ENCODE measurements around the gene LIME1. TPM values are rescaled to one million over a fixed set of nuclear protein-coding genes. Genes with fewer than 3 reads are reported as not detected.

Gene LIME1
- total and polyA plus RNA-seq, 10 of the 15 experiments (the other 5 are each of a cell fraction or from before 2014, with no cell fraction given): 0.35 to 154 (median 49.9) TPM

GRCh38 chr20:63707558-63708300, 28.7 kb upstream of the LIME1 start, which contains the start of the genes ARFRP1 and ZGPAT:
ARFRP1 (minus strand) TSS chr20:63707976; CDS start chr20:63707091, 885 bp downstream.
ZGPAT (plus strand) TSS chr20:63708039; CDS start chr20:63708581, 542 bp downstream.
- BruUV-seq (replicated peaks): no TSS peak
- Histone ChIP-seq H3K27ac (ENCODE audit: control insufficient read depth, insufficient read depth) (peak within 1 kb of the TSS; percentile 74), H3K79me2 (ENCODE audit: control insufficient read depth, insufficient read depth, low read length) (peaks cover 50% of the 10 kb centered on the region), H3K4me2 (ENCODE audit: control insufficient read depth, insufficient read depth) (peak within 1 kb of the TSS; percentile 87), H3K4me3 (peak within 1 kb of the TSS; percentile 89), H4K20me1 (ENCODE audit: control insufficient read depth, insufficient read depth) (no peaks in the 10 kb centered on the region), H3K27me3 (replicated peaks in 1 of 2; ENCODE audit: control insufficient read depth in 2 of 2, insufficient read depth in 2 of 2, low read length in 1 of 2) (no peaks in the 10 kb centered on the region), H3K9me3 (replicated peaks; ENCODE audit: control insufficient read depth, insufficient read depth, low read length) (peaks cover 6% of the 10 kb centered on the region; the same call in 2 of the 3 replicates), H3K4me1 (ENCODE audit: control insufficient read depth, insufficient read depth, low read length) (peaks cover 12% of the 10 kb centered on the region), H2AFZ (ENCODE audit: control insufficient read depth, low read depth, low read length) (peak within 1 kb of the TSS; percentile 41), H3K9ac (ENCODE audit: control insufficient read depth, insufficient read depth, low read length) (peak within 1 kb of the TSS; percentile 77), H3K36me3 (ENCODE audit: control insufficient read depth in 2 of 2, insufficient read depth in 2 of 2, low read length in 1 of 2) (peaks cover 5 to 27% of the 10 kb centered on the region in 2 experiments)
- intact Hi-C loops (cut with micrococcal nuclease; ENCODE audit: unreplicated experiment) (loop anchor here (2.0 kb wide), 4 partner anchors 29 to 249 kb away; partner anchors contain the start of genes LIME1, TPD52L2 and UCKL1), in situ Hi-C loops (cut with MboI) (loop anchor here (5.0 kb wide), 1 partner anchor 150 kb away; no protein-coding TSS in a partner anchor)
- FAIRE-seq (peak; percentile 18), ATAC-seq (peak; percentile 93), DNase-seq (ENCODE audit: low read depth, low spot score) (no peak)
- under 1% methylated on average over 67 of the region's 98 CpGs for WGBS (ENCODE audit: insufficient coverage, insufficient replicate concordance, low lambda C conversion rate, missing lambda C conversion rate)
- ChIA-PET CTCF (interaction anchor here (0.6 to 3.3 kb wide), 20 partner anchors 9 to 270 kb away, joined by 3 to 28 read pairs (median 5); partner anchors contain the start of genes LIME1, RTEL1, SLC2A4RG and TPD52L2), POLR2A (interaction anchor here (0.6 to 1.6 kb wide), 7 partner anchors 29 to 351 kb away, joined by 3 to 5 read pairs (median 3); partner anchors contain the start of genes LIME1, RTEL1, SLC2A4RG and TPD52L2), SMC1A (ENCODE audit: uncharacterized antibody, unreplicated experiment) (interaction anchor here (0.6 to 2.6 kb wide), 8 partner anchors 12 to 157 kb away, joined by 3 to 14 read pairs (median 5); partner anchors contain the start of genes LIME1 and TPD52L2), RAD21 (ENCODE audit: unreplicated experiment) (interaction anchor here (0.7 to 2.4 kb wide), 15 partner anchors 9 to 273 kb away, joined by 3 to 32 read pairs (median 4); partner anchors contain the start of genes LIME1, PRPF6, PTK6 and RTEL1)
- TF ChIP-seq BCL3 (IDR thresholded peaks at IDR 0.05; ENCODE audit: borderline replicate concordance, insufficient read depth, low read depth, low read length, poor library complexity, severe bottlenecking) (no peak), GATAD2B (conservative IDR thresholded peaks at IDR 0.05; ENCODE audit: low read depth) (peak; percentile 94), GABPA (IDR thresholded peaks at IDR 0.05; ENCODE audit: low read depth) (peak; percentile 86), ESRRA (IDR thresholded peaks at IDR 0.05; ENCODE audit: low read length) (peak; percentile 55; the same call in 1 of the 2 replicates), ZBTB11 (CRISPR knock-in tag; IDR thresholded peaks at IDR 0.05) (no peak), POLR2A (IDR thresholded peaks at IDR 0.05; ENCODE audit: low read depth, low read length) (peak; percentile 83), RCOR1 (conservative IDR thresholded peaks at IDR 0.05; ENCODE audit: low read depth, low read length) (no peak), POLR2AphosphoS2 (IDR thresholded peaks at IDR 0.05; ENCODE audit: low read depth, low read length) (peak; percentile 45; the same call in 1 of the 2 replicates), SP1 (IDR thresholded peaks at IDR 0.05; ENCODE audit: low read depth, low read length) (no peak), CHD2 (IDR thresholded peaks at IDR 0.05; ENCODE audit: borderline replicate concordance, low read depth, low read length) (peak; percentile 59; the same call in 1 of the 2 replicates), CREM (IDR thresholded peaks at IDR 0.05; ENCODE audit: low read depth) (peak; percentile 32; the same call in 1 of the 2 replicates)
- TF ChIP-seq, protein P1, sequence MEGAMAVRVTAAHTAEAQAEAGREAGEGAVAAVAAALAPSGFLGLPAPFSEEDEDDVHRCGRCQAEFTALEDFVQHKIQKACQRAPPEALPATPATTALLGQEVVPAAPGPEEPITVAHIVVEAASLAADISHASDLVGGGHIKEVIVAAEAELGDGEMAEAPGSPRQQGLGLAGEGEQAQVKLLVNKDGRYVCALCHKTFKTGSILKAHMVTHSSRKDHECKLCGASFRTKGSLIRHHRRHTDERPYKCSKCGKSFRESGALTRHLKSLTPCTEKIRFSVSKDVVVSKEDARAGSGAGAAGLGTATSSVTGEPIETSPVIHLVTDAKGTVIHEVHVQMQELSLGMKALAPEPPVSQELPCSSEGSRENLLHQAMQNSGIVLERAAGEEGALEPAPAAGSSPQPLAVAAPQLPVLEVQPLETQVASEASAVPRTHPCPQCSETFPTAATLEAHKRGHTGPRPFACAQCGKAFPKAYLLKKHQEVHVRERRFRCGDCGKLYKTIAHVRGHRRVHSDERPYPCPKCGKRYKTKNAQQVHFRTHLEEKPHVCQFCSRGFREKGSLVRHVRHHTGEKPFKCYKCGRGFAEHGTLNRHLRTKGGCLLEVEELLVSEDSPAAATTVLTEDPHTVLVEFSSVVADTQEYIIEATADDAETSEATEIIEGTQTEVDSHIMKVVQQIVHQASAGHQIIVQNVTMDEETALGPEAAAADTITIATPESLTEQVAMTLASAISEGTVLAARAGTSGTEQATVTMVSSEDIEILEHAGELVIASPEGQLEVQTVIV (IDR thresholded peaks at IDR 0.05; ENCODE audit: borderline replicate concordance, partially characterized antibody): no peak
- TF ChIP-seq, protein P2, sequence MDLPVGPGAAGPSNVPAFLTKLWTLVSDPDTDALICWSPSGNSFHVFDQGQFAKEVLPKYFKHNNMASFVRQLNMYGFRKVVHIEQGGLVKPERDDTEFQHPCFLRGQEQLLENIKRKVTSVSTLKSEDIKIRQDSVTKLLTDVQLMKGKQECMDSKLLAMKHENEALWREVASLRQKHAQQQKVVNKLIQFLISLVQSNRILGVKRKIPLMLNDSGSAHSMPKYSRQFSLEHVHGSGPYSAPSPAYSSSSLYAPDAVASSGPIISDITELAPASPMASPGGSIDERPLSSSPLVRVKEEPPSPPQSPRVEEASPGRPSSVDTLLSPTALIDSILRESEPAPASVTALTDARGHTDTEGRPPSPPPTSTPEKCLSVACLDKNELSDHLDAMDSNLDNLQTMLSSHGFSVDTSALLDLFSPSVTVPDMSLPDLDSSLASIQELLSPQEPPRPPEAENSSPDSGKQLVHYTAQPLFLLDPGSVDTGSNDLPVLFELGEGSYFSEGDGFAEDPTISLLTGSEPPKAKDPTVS (IDR thresholded peaks at IDR 0.05; ENCODE audit: low read depth, low read length): no peak

All from GM12878 (cell line).